B cell (primary cell): ENCODE results near the gene SEMA4G. TPM values are rescaled to one million over a fixed set of nuclear protein-coding genes. Genes with fewer than 3 reads are reported as not detected.

Experiments used
- ATAC-seq: fragments of 200-7000 bp; cut with Tn5 transposase; one replicate; pipeline ENCODE4 v1.10.0; 2021; ENCODE audit warnings: low read depth, mild to moderate bottlenecking, moderate number of reproducible peaks, moderate library complexity
- CTCF ChIA-PET: fragments of 350-600 bp; sonication (Branson Sonifier 250); formaldehyde crosslinking; loops from one replicate; lab custom pipeline; 2021; ENCODE audit warnings: antibody characterized with exemption, inconsistent platforms; lab: Charles Lee
- POLR2A ChIA-PET: fragments of 350-600 bp; sonication (Branson Sonifier 250); formaldehyde crosslinking; loops from one replicate; lab custom pipeline; 2021; ENCODE audit warnings: antibody characterized with exemption; lab: Charles Lee
- DNase-seq: peaks from one replicate; pipeline ENCODE4 v3.0.0; 2013
- H2AFZ ChIP-seq: 2 replicates; pipeline ENCODE4 v1.6.1; 2012; ENCODE audit warnings: mild to moderate bottlenecking, low read depth, low read length; ENCODE audit not compliant: insufficient read depth, poor library complexity, severe bottlenecking
- H3K27ac ChIP-seq, 2 donors: 1 replicate in 1 of 2; 2 replicates in 1 of 2; pipeline ENCODE4 v1.5.1; 2012 to 2013; ENCODE audit warnings: low read length in 2 of 2, mild to moderate bottlenecking in 2 of 2, moderate library complexity in 1 of 2
- H3K27me3 ChIP-seq, 4 experiments: fragments of 200-600 bp in 1 of 4; sonication (generic) in 1 of 4; replicated peaks in 1 of 4; 1 replicate in 2 of 4; 2 replicates in 2 of 4; pipeline versions ENCODE4 v1.6.1 to v1.7.0; 2013 to 2016; ENCODE audit warnings: low read length in 3 of 4, mild to moderate bottlenecking in 2 of 4, mixed read lengths in 1 of 4, moderate library complexity in 1 of 4; ENCODE audit not compliant: insufficient read depth in 4 of 4, control insufficient read depth in 3 of 4; ENCODE audit errors: control extremely low read depth in 1 of 4
- H3K36me3 ChIP-seq, 2 experiments: replicated peaks in 1 of 2; 1 replicate in 1 of 2; 2 replicates in 1 of 2; pipeline versions ENCODE4 v1.6.1 to v1.7.1; 2013; ENCODE audit warnings: low read length in 1 of 2; ENCODE audit not compliant: insufficient read depth in 2 of 2, control insufficient read depth in 1 of 2; ENCODE audit errors: control extremely low read depth in 1 of 2, extremely low read depth in 1 of 2
- H3K4me1 ChIP-seq, 2 donors: fragments of 200-600 bp in 1 of 2; sonication (generic) in 1 of 2; 1 replicate in 1 of 2; 2 replicates in 1 of 2; pipeline versions ENCODE4 v1.5.1 to v1.6.1; 2013 to 2017; ENCODE audit warnings: low read length in 2 of 2; ENCODE audit not compliant: control insufficient read depth in 2 of 2, insufficient read depth in 2 of 2
- H3K4me2 ChIP-seq: replicated peaks from 2 replicates; pipeline ENCODE3; 2012; ENCODE audit warnings: mild to moderate bottlenecking, low read depth, low read length; ENCODE audit not compliant: poor library complexity, severe bottlenecking
- H3K4me3 ChIP-seq, 5 experiments: fragments of 200-600 bp in 1 of 5; sonication (generic) in 1 of 5; 1 replicate in 3 of 5; 2 replicates in 2 of 5; pipeline versions ENCODE4 v1.5.1 to v1.7.0; 2011 to 2016; ENCODE audit warnings: low read length in 4 of 5, mild to moderate bottlenecking in 4 of 5, low read depth in 2 of 5, control low read depth in 1 of 5, moderate library complexity in 1 of 5; ENCODE audit not compliant: insufficient read depth in 1 of 5; ENCODE audit errors: control extremely low read depth in 1 of 5, extremely low read depth in 1 of 5
- H3K79me2 ChIP-seq: fragments of 200-600 bp; sonication (generic); one replicate; pipeline ENCODE4 v1.6.0; 2016; ENCODE audit warnings: low read length; ENCODE audit not compliant: control insufficient read depth, insufficient read depth
- H3K9ac ChIP-seq: fragments of 200-600 bp; sonication (generic); 2 replicates; pipeline ENCODE4 v1.6.1; 2017; ENCODE audit warnings: mild to moderate bottlenecking, low read length, moderate library complexity
- H3K9me3 ChIP-seq, 3 donors: one replicate each; pipeline versions ENCODE4 v1.6.1 to v1.7.1; 2013; ENCODE audit warnings: low read length in 2 of 3; ENCODE audit not compliant: control insufficient read depth in 2 of 3, insufficient read depth in 1 of 3; ENCODE audit errors: control extremely low read depth in 1 of 3
- H4K20me1 ChIP-seq: 2 replicates; pipeline ENCODE4 v1.6.0; 2012; ENCODE audit warnings: mild to moderate bottlenecking, low read length; ENCODE audit not compliant: insufficient read depth, control insufficient read depth, poor library complexity, severe bottlenecking
- H3K27ac Mint-ChIP-seq: one replicate; pipeline ENCODE4 v1.8.0; 2021; ENCODE audit warnings: mixed read lengths
- H3K27me3 Mint-ChIP-seq: one replicate; pipeline ENCODE4 v1.8.0; 2021; ENCODE audit warnings: mixed read lengths
- H3K4me1 Mint-ChIP-seq: one replicate; pipeline ENCODE4 v1.8.0; 2021; ENCODE audit warnings: mixed read lengths
- H3K4me3 Mint-ChIP-seq: one replicate; pipeline ENCODE4 v1.8.0; 2021; ENCODE audit warnings: mixed read lengths
- H3K9me3 Mint-ChIP-seq: one replicate; pipeline ENCODE4 v1.8.0; 2022; ENCODE audit warnings: mixed read lengths; ENCODE audit not compliant: insufficient read depth
- EZH2 ChIP-seq: IDR thresholded peaks from 2 replicates; pipeline ENCODE4 v1.6.1; 2012; ENCODE audit warnings: borderline replicate concordance, low read depth, mild to moderate bottlenecking, moderate library complexity, low read length; ENCODE audit not compliant: insufficient read depth, poor library complexity, severe bottlenecking
- WGBS: methylation state at CpG from one replicate; pipeline ENCODE4 v1.1.5; 2013; ENCODE audit warnings: missing lambda C conversion rate; ENCODE audit not compliant: insufficient coverage; 5-methylcytosine and 5-hydroxymethylcytosine counted together
- intact Hi-C: fragments of 100-400 bp; cut with micrococcal nuclease; formaldehyde crosslinking; loops from one replicate; pipeline ENCODE4 v1.10.0; 2022
- polyA plus RNA-seq: library from polyadenylated mRNA; depleted of rRNA; stranded (reverse); fragments of >200 nt; gene quantifications from 2 replicates; pipeline ENCODE4 v1.2.3, GENCODE V29; 2012
- total RNA-seq, 2 donors: library from RNA; stranded (reverse); fragments of 120-200 nt in 1 of 2; gene quantifications; 1 replicate in 1 of 2; 2 replicates in 1 of 2; pipeline versions ENCODE4 v1.2.3 to v1.2.4, GENCODE V29; 2013 to 2022
- TF ChIP-seq, protein P1 (sequence below): fragments of 200-600 bp; IDR thresholded peaks from one replicate; pipeline ENCODE4 v1.8.0; 2022; ENCODE audit warnings: antibody characterized with exemption, mild to moderate bottlenecking

The SEMA4G gene
- total and polyA plus RNA-seq, 2 donors (not counting 1 experiment from before 2014, with no cell fraction given), result 0.84 to 0.96 TPM

GRCh38 chr10:100993986-100994708, 24.8 kb downstream of the SEMA4G start:
- DNase-seq (no peak), ATAC-seq (no peak)
- Mint-ChIP-seq H3K27ac (peak overlapping the region; percentile 5), H3K4me3 (no peak overlapping the region), H3K27me3 (no peaks in the 10 kb centered on the region), H3K4me1 (peaks cover 25% of the 10 kb centered on the region), H3K9me3 (no peaks in the 10 kb centered on the region)
- no peak for TF ChIP-seq EZH2
- TF ChIP-seq, protein P1, sequence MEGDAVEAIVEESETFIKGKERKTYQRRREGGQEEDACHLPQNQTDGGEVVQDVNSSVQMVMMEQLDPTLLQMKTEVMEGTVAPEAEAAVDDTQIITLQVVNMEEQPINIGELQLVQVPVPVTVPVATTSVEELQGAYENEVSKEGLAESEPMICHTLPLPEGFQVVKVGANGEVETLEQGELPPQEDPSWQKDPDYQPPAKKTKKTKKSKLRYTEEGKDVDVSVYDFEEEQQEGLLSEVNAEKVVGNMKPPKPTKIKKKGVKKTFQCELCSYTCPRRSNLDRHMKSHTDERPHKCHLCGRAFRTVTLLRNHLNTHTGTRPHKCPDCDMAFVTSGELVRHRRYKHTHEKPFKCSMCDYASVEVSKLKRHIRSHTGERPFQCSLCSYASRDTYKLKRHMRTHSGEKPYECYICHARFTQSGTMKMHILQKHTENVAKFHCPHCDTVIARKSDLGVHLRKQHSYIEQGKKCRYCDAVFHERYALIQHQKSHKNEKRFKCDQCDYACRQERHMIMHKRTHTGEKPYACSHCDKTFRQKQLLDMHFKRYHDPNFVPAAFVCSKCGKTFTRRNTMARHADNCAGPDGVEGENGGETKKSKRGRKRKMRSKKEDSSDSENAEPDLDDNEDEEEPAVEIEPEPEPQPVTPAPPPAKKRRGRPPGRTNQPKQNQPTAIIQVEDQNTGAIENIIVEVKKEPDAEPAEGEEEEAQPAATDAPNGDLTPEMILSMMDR, result no peak
- H3K9me3 ChIP-seq, result no peaks in the 10 kb centered on the region
- intact Hi-C loops, result no loop called here
- no peak overlapping the region for H3K27ac ChIP-seq
- ChIA-PET POLR2A (no interaction called here), CTCF (interaction anchor here (1.8 kb wide), 1 partner anchor 20 kb away, joined by 7 read pairs; no protein-coding TSS in a partner anchor)
- peaks cover 9% of the 10 kb centered on the region for H4K20me1 ChIP-seq
- H3K27me3 ChIP-seq, result no peaks in the 10 kb centered on the region
- H2AFZ ChIP-seq, result no peak overlapping the region
- H3K9ac ChIP-seq, result no peak overlapping the region
- H3K36me3 ChIP-seq, result peaks cover 0 to 30% of the 10 kb centered on the region in 2 experiments
- no peak overlapping the region for H3K4me3 ChIP-seq
- H3K4me2 ChIP-seq, result no peak overlapping the region
- peaks cover 15% of the 10 kb centered on the region for H3K79me2 ChIP-seq
- H3K4me1 ChIP-seq, result peaks cover 14 to 25% of the 10 kb centered on the region in 2 donors
- WGBS, result 88% methylated on average over 10 of the region's 10 CpGs

DNA sequence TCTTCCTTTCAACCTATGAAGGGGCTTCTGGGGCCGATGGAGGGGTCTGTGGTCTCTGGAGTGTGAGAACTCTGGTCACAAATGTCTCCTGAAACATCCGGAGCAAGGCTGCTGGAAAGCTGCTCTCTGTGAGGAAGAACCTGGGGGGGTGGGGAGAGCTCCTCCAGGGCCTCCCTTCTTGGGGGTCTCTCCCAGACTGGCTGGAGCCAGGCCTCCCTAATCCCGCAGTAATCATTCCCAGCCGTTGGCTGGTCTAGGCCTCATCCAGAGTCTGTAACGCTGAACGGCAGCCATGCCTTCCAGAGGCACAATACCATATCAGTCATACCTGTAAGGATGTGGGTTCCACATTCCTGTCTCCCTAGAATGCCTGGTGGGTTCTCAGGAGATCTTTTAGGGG, 25.9 kb downstream of the SEMA4G start:
- 86% methylated on average over 2 of the region's 6 CpGs for WGBS
- peaks cover 27% of the 10 kb centered on the region for H3K4me1 Mint-ChIP-seq

More for the DNA sequence above, 25.9 kb downstream of the SEMA4G start:
- H3K36me3 ChIP-seq, result peaks cover 0 to 21% of the 10 kb centered on the region in 2 experiments
- H3K4me3 ChIP-seq, result no peak overlapping the region
- Mint-ChIP-seq H3K27ac (no peak overlapping the region), H3K27me3 (no peaks in the 10 kb centered on the region), H3K9me3 (no peaks in the 10 kb centered on the region), H3K4me3 (no peak overlapping the region)
- peaks cover 18 to 26% of the 10 kb centered on the region in 2 donors for H3K4me1 ChIP-seq
- H3K27me3 ChIP-seq, result peaks cover 0 to 2% (median 0%) of the 10 kb centered on the region in 4 experiments
- no peak overlapping the region for H2AFZ ChIP-seq
- peaks cover 5% of the 10 kb centered on the region for H3K79me2 ChIP-seq
- no peak overlapping the region for H3K4me2 ChIP-seq
- H3K27ac ChIP-seq, result no peak overlapping the region
- ChIA-PET CTCF (interaction anchor here (5.5 to 8.4 kb wide), 2 partner anchors 20 to 23 kb away, joined by 36 to 70 read pairs; no protein-coding TSS in a partner anchor), POLR2A (no interaction called here)
- peaks cover 4% of the 10 kb centered on the region for H4K20me1 ChIP-seq
- no peak overlapping the region for H3K9ac ChIP-seq
- no peak for DNase-seq
- TF ChIP-seq EZH2, result no peak
- TF ChIP-seq, protein P1, result no peak
- no peaks in the 10 kb centered on the region for H3K9me3 ChIP-seq
- intact Hi-C loops, result loop anchor here (5.0 kb wide), 1 partner anchor 1373 kb away; the partner anchor contains the start of gene SLC25A28
- no peak for ATAC-seq
